T-cell (primary cell): ENCODE measurements around the gene GPD2. TPM values are rescaled to one million over a fixed set of nuclear protein-coding genes. Genes with fewer than 3 reads are reported as not detected.
A peak's percentile ranks its signal among the peaks of the same experiment; 100 is the strongest.

Experiments
- ATAC-seq, 4 experiments: fragments of 200-7000 bp in 3 of 4; fragments of 150-1000 bp in 1 of 4; cut with Tn5 transposase; replicated peaks in 1 of 4; 1 replicate in 3 of 4; 2 replicates in 1 of 4; pipeline ENCODE4 v1.10.0; 2021; ENCODE audit warnings: moderate library complexity in 3 of 4, mild to moderate bottlenecking in 2 of 4, moderate number of reproducible peaks in 1 of 4
- CTCF ChIA-PET, 2 donors: fragments of 300-600 bp; sonication (Branson Sonifier 250); formaldehyde crosslinking; loops; one replicate each; lab custom pipeline; 2022; ENCODE audit warnings: antibody characterized with exemption in 2 of 2; lab: Charles Lee
- POLR2A ChIA-PET, 2 donors: fragments of 300-600 bp; sonication (Branson Sonifier 250); formaldehyde crosslinking; loops; one replicate each; lab custom pipeline; 2022; ENCODE audit warnings: antibody characterized with exemption in 2 of 2; lab: Charles Lee
- DNase-seq, 35 experiments: peaks; one replicate each; pipeline versions ENCODE4 v3.0.0 to v3.0.0-alpha.2; 2013 to 2023
- H3K27ac ChIP-seq: one replicate; pipeline ENCODE4 v1.5.1; 2013; ENCODE audit warnings: low read length
- H3K27me3 ChIP-seq, 2 experiments: replicated peaks in 1 of 2; 1 replicate in 1 of 2; 2 replicates in 1 of 2; pipeline versions ENCODE4 v1.6.1 to v1.7.0; 2013; ENCODE audit warnings: low read length in 1 of 2, mixed read lengths in 1 of 2; ENCODE audit not compliant: control insufficient read depth in 2 of 2, insufficient read depth in 2 of 2; ENCODE audit errors: extremely low read depth in 1 of 2
- H3K36me3 ChIP-seq, 2 donors: 1 replicate in 1 of 2; 2 replicates in 1 of 2; pipeline versions ENCODE4 v1.6.1 to v1.7.0; 2013; ENCODE audit warnings: low read length in 1 of 2; ENCODE audit not compliant: control insufficient read depth in 2 of 2, insufficient read depth in 1 of 2; ENCODE audit errors: extremely low read depth in 1 of 2
- H3K4me1 ChIP-seq, 2 experiments: 1 replicate in 1 of 2; 2 replicates in 1 of 2; pipeline versions ENCODE4 v1.6.1 to v1.7.0; 2013; ENCODE audit warnings: low read length in 2 of 2, mixed read lengths in 1 of 2; ENCODE audit not compliant: insufficient read depth in 2 of 2, control insufficient read depth in 1 of 2; ENCODE audit errors: extremely low read depth in 1 of 2
- H3K4me3 ChIP-seq, 2 donors: 1 replicate in 1 of 2; 2 replicates in 1 of 2; pipeline versions ENCODE4 v1.5.1 to v1.7.0; 2013; ENCODE audit warnings: mild to moderate bottlenecking in 2 of 2, low read length in 1 of 2, moderate library complexity in 1 of 2; ENCODE audit not compliant: control insufficient read depth in 1 of 2; ENCODE audit errors: extremely low read depth in 1 of 2
- H3K9me3 ChIP-seq: 2 replicates; pipeline ENCODE4 v1.7.0; 2013
- H3K27ac Mint-ChIP-seq, 2 donors: one replicate each; pipeline ENCODE4 v1.8.0; 2020 to 2021; ENCODE audit warnings: mild to moderate bottlenecking in 2 of 2, mixed read lengths in 2 of 2
- H3K27me3 Mint-ChIP-seq, 2 donors: one replicate each; pipeline ENCODE4 v1.8.0; 2021 to 2022; ENCODE audit warnings: mixed read lengths in 2 of 2
- H3K36me3 Mint-ChIP-seq: one replicate; pipeline ENCODE4 v1.8.0; 2021; ENCODE audit warnings: mixed read lengths
- H3K4me1 Mint-ChIP-seq, 3 donors: one replicate each; pipeline ENCODE4 v1.8.0; 2020 to 2022; ENCODE audit warnings: mixed read lengths in 3 of 3, mild to moderate bottlenecking in 1 of 3
- H3K4me3 Mint-ChIP-seq, 3 donors: one replicate each; pipeline ENCODE4 v1.8.0; 2020 to 2022; ENCODE audit warnings: mild to moderate bottlenecking in 3 of 3, mixed read lengths in 3 of 3, moderate library complexity in 3 of 3
- H3K9me3 Mint-ChIP-seq, 3 donors: one replicate each; pipeline ENCODE4 v1.8.0; 2020 to 2022; ENCODE audit warnings: mixed read lengths in 3 of 3
- WGBS: methylation state at CpG from one replicate; pipeline ENCODE4 v1.1.5; 2013; ENCODE audit warnings: missing lambda C conversion rate; ENCODE audit not compliant: insufficient coverage; 5-methylcytosine and 5-hydroxymethylcytosine counted together
- total RNA-seq, 35 experiments: library from RNA in 6 of 35; stranded (reverse) in 6 of 35; fragments of 120-200 nt in 1 of 35; gene quantifications; one replicate each; pipeline versions ENCODE4 v1.2.1 to v1.2.4 and lab custom pipeline; 2013 to 2026

GPD2 gene
- total RNA-seq, 5 donors from 2014 or later (not counting 1 experiment from before 2014, with no cell fraction given) = 9.2 to 12.8 (median 10.5) TPM

DNA sequence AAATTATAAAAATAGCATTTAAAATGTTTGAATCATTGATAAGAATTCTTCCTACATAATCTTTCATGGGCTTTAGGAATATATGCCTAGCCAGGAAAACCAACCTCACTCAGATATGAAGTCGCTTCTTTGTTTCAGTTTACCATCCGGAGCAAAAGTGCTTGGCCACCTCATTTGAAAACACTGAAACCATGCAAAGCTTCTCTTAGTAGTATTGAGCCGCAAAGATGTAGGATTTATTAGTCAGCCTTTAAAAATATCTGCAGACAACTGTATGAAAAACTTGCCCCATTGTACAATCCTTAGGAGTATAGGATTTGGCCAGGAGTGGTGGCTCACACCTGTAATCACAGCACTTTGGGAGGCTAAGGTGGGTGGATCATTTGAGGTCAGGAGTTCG, 24.3 kb upstream of the GPD2 start:
- CTCF ChIA-PET = interaction anchor here in 1 of 2 donors (0.8 to 1.0 kb wide), 2 partner anchors 65 to 890 kb away, joined by 3 to 4 read pairs; no protein-coding TSS in a partner anchor
- Mint-ChIP-seq H3K36me3 (no peaks in the 10 kb centered on the region), H3K4me1 (no peaks in the 10 kb centered on the region), H3K27me3 (peaks cover 3 to 6% of the 10 kb centered on the region in 2 donors), H3K27ac (no peak overlapping the region), H3K9me3 (no peaks in the 10 kb centered on the region), H3K4me3 (no peak overlapping the region)
- Histone ChIP-seq H3K36me3 (no peaks in the 10 kb centered on the region), H3K27me3 (no peaks in the 10 kb centered on the region), H3K9me3 (no peaks in the 10 kb centered on the region), H3K4me3 (no peak overlapping the region), H3K27ac (no peak overlapping the region), H3K4me1 (no peaks in the 10 kb centered on the region)
- DNase-seq (no peak), ATAC-seq (no peak)
- POLR2A ChIA-PET = interaction anchor here in 1 of 2 donors (1.1 kb wide), 1 partner anchor 25 kb away, joined by 3 read pairs; no protein-coding TSS in a partner anchor
- WGBS = no CpG with 5 or more reads among the region's 4 CpGs

DNA sequence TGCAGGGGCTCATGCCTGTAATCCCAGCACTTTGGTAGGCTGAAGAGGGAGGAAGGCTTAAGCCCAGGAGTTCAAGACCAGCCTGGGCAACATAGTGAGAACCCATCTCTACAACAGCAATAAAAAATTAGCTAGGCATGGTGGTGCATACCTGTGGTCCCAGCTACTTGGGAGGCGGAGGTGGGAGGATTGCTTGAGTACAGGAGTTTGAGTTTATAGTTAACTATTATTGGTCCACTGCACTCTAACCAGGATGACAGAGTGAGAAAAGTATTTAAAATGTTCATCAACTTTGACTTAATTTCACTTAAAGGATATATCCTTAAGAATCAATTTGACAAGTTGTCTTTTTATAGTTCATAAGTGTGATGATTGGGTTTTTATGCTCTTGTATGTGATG, 14.3 kb upstream of the GPD2 start:
- H3K27me3 ChIP-seq = no peaks in the 10 kb centered on the region
- ChIA-PET POLR2A (interaction anchor here in 1 of 2 donors (0.6 kb wide), 1 partner anchor 1453 kb away, joined by 5 read pairs; no protein-coding TSS in a partner anchor), CTCF (interaction anchor here in 1 of 2 donors (1.6 kb wide), 1 partner anchor 8 kb away, joined by 4 read pairs; no protein-coding TSS in a partner anchor)
- no peak for ATAC-seq
- H3K27ac ChIP-seq = no peak overlapping the region
- peaks cover 13 to 22% of the 10 kb centered on the region in 2 donors for H3K27me3 Mint-ChIP-seq
- H3K4me3 Mint-ChIP-seq = no peak overlapping the region
- H3K4me1 ChIP-seq = no peaks in the 10 kb centered on the region
- H3K36me3 Mint-ChIP-seq = no peaks in the 10 kb centered on the region
- H3K27ac Mint-ChIP-seq = no peak overlapping the region
- H3K36me3 ChIP-seq = no peaks in the 10 kb centered on the region
- no CpG with 5 or more reads among the region's 1 CpG for WGBS
- no peaks in the 10 kb centered on the region for H3K9me3 Mint-ChIP-seq
- no peaks in the 10 kb centered on the region for H3K4me1 Mint-ChIP-seq
- no peak for DNase-seq
- H3K9me3 ChIP-seq = no peaks in the 10 kb centered on the region
- H3K4me3 ChIP-seq = no peak overlapping the region

GRCh38 chr2:156423674-156424282, 12.4 kb upstream of the GPD2 start:
- 80% methylated on average over 1 of the region's 8 CpGs for WGBS
- CTCF ChIA-PET = interaction anchor here in 1 of 2 donors (0.7 kb wide), 1 partner anchor 88 kb away, joined by 3 read pairs; no protein-coding TSS in a partner anchor

DNA sequence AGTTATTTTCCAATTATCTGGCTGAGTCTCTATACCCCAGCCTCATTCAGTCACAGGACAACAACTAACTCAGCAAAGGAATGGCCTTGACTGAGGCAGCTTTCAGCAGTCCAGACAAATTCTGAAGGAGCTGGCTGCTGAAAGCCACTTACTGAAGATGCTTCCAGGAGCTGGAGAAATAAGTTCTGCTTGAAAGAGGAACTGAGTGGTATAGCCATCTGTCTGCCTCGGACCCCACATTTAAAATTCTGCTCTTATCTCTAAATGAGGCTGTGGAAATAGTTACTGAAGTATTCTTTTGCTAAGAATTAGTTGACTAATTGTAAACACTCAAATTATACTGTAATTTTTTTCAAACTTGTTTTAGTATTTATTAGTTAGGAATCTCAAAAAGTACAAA, 9.1 kb upstream of the GPD2 start:
- peaks cover 4 to 18% of the 10 kb centered on the region in 2 donors for H3K27me3 Mint-ChIP-seq
- no peaks in the 10 kb centered on the region for H3K4me1 ChIP-seq
- POLR2A ChIA-PET = no interaction called here

More at GRCh38 chr2:156423674-156424282, 12.4 kb upstream of the GPD2 start:
- Mint-ChIP-seq H3K4me1 (no peaks in the 10 kb centered on the region), H3K27ac (no peak overlapping the region), H3K9me3 (no peaks in the 10 kb centered on the region), H3K4me3 (no peak overlapping the region), H3K36me3 (no peaks in the 10 kb centered on the region), H3K27me3 (peaks cover 8 to 23% of the 10 kb centered on the region in 2 donors)
- Histone ChIP-seq H3K4me3 (no peak overlapping the region), H3K9me3 (no peaks in the 10 kb centered on the region), H3K27me3 (no peaks in the 10 kb centered on the region), H3K4me1 (no peaks in the 10 kb centered on the region), H3K27ac (no peak overlapping the region), H3K36me3 (no peaks in the 10 kb centered on the region)
- POLR2A ChIA-PET = interaction anchor here (0.6 to 0.7 kb wide), 2 partner anchors 12 to 98 kb away, joined by 3 to 4 read pairs; no protein-coding TSS in a partner anchor
- DNase-seq (no peak), ATAC-seq (no peak)

DNA sequence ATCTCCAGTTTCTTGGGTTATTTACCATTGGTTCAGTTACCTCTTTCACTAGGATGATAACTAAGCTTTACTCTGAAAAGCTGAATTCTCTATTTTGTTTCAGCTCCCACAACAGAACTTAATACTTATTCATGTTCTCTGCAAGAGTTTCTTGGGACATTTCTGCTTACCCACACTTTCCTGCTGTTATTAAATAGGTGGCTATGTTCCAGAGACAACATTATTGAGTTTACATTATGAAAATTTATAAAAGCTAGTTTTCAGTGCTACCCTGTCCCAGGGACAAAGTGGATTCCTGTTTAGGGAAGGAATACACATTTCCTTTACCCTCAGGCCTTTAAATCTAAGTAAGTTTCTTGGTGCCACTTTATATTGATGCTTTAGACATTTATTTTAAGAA, 7.0 kb upstream of the GPD2 start:
- Histone ChIP-seq H3K9me3 (no peaks in the 10 kb centered on the region), H3K4me3 (no peak overlapping the region), H3K27ac (no peak overlapping the region), H3K4me1 (no peaks in the 10 kb centered on the region), H3K27me3 (no peaks in the 10 kb centered on the region), H3K36me3 (no peaks in the 10 kb centered on the region)
- CTCF ChIA-PET = interaction anchor here (0.8 to 1.1 kb wide), 3 partner anchors 8 to 29 kb away, joined by 3 to 6 read pairs (median 4); no protein-coding TSS in a partner anchor
- POLR2A ChIA-PET = interaction anchor here in 1 of 2 donors (0.9 kb wide), 1 partner anchor 29 kb away, joined by 3 read pairs; no protein-coding TSS in a partner anchor
- no peak for ATAC-seq
- Mint-ChIP-seq H3K9me3 (no peaks in the 10 kb centered on the region), H3K4me3 (no peak overlapping the region), H3K27ac (no peak overlapping the region), H3K36me3 (no peaks in the 10 kb centered on the region), H3K27me3 (peaks cover 2 to 11% of the 10 kb centered on the region in 2 donors), H3K4me1 (peaks cover 0 to 10% (median 0%) of the 10 kb centered on the region in 3 donors)
- DNase-seq = no peak

More for the DNA sequence above, 9.1 kb upstream of the GPD2 start:
- ATAC-seq (no peak), DNase-seq (no peak)
- no peaks in the 10 kb centered on the region for H3K36me3 Mint-ChIP-seq
- CTCF ChIA-PET = no interaction called here
- H3K4me3 Mint-ChIP-seq = no peak overlapping the region
- peaks cover 0 to 10% (median 0%) of the 10 kb centered on the region in 3 donors for H3K4me1 Mint-ChIP-seq
- no peaks in the 10 kb centered on the region for H3K9me3 Mint-ChIP-seq
- H3K27ac Mint-ChIP-seq = no peak overlapping the region
- no peaks in the 10 kb centered on the region for H3K27me3 ChIP-seq
- WGBS = no CpG with 5 or more reads among the region's 1 CpG
- no peak overlapping the region for H3K27ac ChIP-seq
- no peak overlapping the region for H3K4me3 ChIP-seq
- H3K9me3 ChIP-seq = no peaks in the 10 kb centered on the region
- no peaks in the 10 kb centered on the region for H3K36me3 ChIP-seq

DNA sequence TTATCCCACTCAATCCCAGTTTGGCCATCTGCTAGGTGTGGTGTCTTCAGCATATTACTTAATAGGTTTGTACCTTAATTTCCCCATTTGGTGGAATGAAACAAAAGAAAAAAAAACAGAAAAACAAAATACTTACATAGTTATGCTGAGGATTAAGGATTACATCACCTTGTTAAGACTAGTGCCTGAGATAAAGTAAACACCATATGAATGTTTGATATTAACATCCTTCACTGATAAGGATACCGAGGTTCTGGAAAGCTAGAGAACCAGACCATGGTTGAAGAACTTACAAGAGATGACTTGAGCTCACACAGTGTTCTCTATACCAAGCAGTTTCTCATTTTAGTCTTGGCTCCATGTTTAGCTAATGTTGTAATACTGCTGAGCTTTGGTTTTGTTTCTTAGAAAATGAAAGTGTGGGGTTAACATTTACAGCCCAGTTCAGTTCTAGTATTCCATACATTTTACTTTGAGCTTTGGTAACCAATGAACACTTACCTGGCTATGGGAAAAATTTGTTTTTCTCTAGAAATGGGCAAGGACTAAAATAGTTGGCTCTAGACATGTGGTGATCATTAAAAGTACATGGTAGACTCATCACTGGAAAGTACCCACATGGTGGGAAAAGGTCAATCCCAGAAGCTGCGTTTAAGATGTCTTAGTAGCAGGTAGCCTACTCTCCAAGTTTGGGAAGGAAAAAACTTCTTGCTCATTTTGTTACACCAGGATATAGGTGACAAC, 5.8 kb upstream of the GPD2 start:
- H3K36me3 ChIP-seq = no peaks in the 10 kb centered on the region
- H3K4me3 ChIP-seq = no peak overlapping the region
- ATAC-seq (no peak), DNase-seq (no peak)
- WGBS = no CpG with 5 or more reads among the region's 2 CpGs
- POLR2A ChIA-PET = interaction anchor here in 1 of 2 donors (0.6 kb wide), 1 partner anchor 36 kb away, joined by 8 read pairs; no protein-coding TSS in a partner anchor
- H3K4me1 ChIP-seq = peaks cover 0 to 3% of the 10 kb centered on the region in 2 experiments
- H3K9me3 ChIP-seq = no peaks in the 10 kb centered on the region
- no peaks in the 10 kb centered on the region for H3K27me3 ChIP-seq
- CTCF ChIA-PET = interaction anchor here in 1 of 2 donors (0.6 kb wide), 2 partner anchors 14 to 61 kb away, joined by 3 to 9 read pairs; no protein-coding TSS in a partner anchor
- Mint-ChIP-seq H3K4me1 (peaks cover 0 to 12% (median 5%) of the 10 kb centered on the region in 3 donors), H3K4me3 (no peak overlapping the region), H3K36me3 (no peaks in the 10 kb centered on the region), H3K27me3 (peaks cover 0 to 8% of the 10 kb centered on the region in 2 donors), H3K27ac (peak overlapping the region; percentile 40 to 59), H3K9me3 (no peaks in the 10 kb centered on the region)
- H3K27ac ChIP-seq = no peak overlapping the region
